Activated CD4-positive, alpha-beta T cell treated with anti-CD3 and anti-CD28 coated beads for 36 hours (primary cell): ENCODE measurements around the gene EPB41L2. TPM values are rescaled to one million over a fixed set of nuclear protein-coding genes. Genes with fewer than 3 reads are reported as not detected.

Experiments
- ATAC-seq: fragments of 200-7000 bp; cut with Tn5 transposase; one replicate; pipeline ENCODE4 v1.10.0; 2021; ENCODE audit warnings: mild to moderate bottlenecking, moderate library complexity
- CTCF ChIA-PET: fragments of 350-600 bp; sonication (Branson Sonifier 250); formaldehyde crosslinking; loops from one replicate; lab custom pipeline; 2021; ENCODE audit warnings: antibody characterized with exemption; lab: Charles Lee
- POLR2A ChIA-PET: fragments of 350-600 bp; sonication (Branson Sonifier 250); formaldehyde crosslinking; loops from one replicate; lab custom pipeline; 2021; ENCODE audit warnings: antibody characterized with exemption, inconsistent platforms; lab: Charles Lee
- DNase-seq: peaks from one replicate; pipeline ENCODE4 v3.0.0-alpha.2; 2020
- H3K27ac Mint-ChIP-seq: one replicate; pipeline ENCODE4 v1.8.0; 2021; ENCODE audit warnings: mixed read lengths
- H3K27me3 Mint-ChIP-seq: one replicate; pipeline ENCODE4 v1.8.0; 2021; ENCODE audit warnings: mixed read lengths
- H3K36me3 Mint-ChIP-seq: one replicate; pipeline ENCODE4 v1.8.0; 2021; ENCODE audit warnings: low read depth, mixed read lengths
- H3K4me1 Mint-ChIP-seq: one replicate; pipeline ENCODE4 v1.8.0; 2021; ENCODE audit warnings: mixed read lengths
- H3K4me3 Mint-ChIP-seq: one replicate; pipeline ENCODE4 v1.8.0; 2021; ENCODE audit warnings: mild to moderate bottlenecking, moderate library complexity, mixed read lengths
- H3K9me3 Mint-ChIP-seq: one replicate; pipeline ENCODE4 v1.8.0; 2021; ENCODE audit warnings: low read depth, mixed read lengths
- intact Hi-C, 2 experiments: fragments of 100-400 bp; cut with DNase I in 1 of 2; cut with micrococcal nuclease in 1 of 2; formaldehyde crosslinking; loops; one replicate each; pipeline versions ENCODE4 v1.14.2 to v1.15.1; 2022 to 2024; cut with DNase I, micrococcal nuclease
- total RNA-seq, 2 experiments: library from RNA; stranded (reverse); gene quantifications; one replicate each; pipeline ENCODE4 v1.2.3, GENCODE V29; 2021

The EPB41L2 gene
- total RNA-seq, 2 experiments from 2014 or later: 33.3 to 43.4 TPM

GRCh38 chr6:131002661-131002980 is 60.4 kb downstream of the EPB41L2 start:
- no peak overlapping the region for H3K4me3 Mint-ChIP-seq
- no peak overlapping the region for H3K27ac Mint-ChIP-seq
- H3K9me3 Mint-ChIP-seq: peaks cover 10% of the 10 kb centered on the region
- POLR2A ChIA-PET: no interaction called here
- ATAC-seq: no peak
- CTCF ChIA-PET: no interaction called here
- intact Hi-C loops: no loop called here
- DNase-seq: no peak
- peaks cover 10% of the 10 kb centered on the region for H3K36me3 Mint-ChIP-seq
- no peaks in the 10 kb centered on the region for H3K4me1 Mint-ChIP-seq
- no peaks in the 10 kb centered on the region for H3K27me3 Mint-ChIP-seq

- no peaks in the 10 kb centered on the region for H3K27me3 Mint-ChIP-seq
- CTCF ChIA-PET: no interaction called here
- intact Hi-C loops: no loop called here
- no peak overlapping the region for H3K27ac Mint-ChIP-seq
- no peak for DNase-seq
- peaks cover 5% of the 10 kb centered on the region for H3K36me3 Mint-ChIP-seq
- H3K9me3 Mint-ChIP-seq: peaks cover 5% of the 10 kb centered on the region
- POLR2A ChIA-PET: no interaction called here
- ATAC-seq: no peak
- no peaks in the 10 kb centered on the region for H3K4me1 Mint-ChIP-seq
- H3K4me3 Mint-ChIP-seq: no peak overlapping the region
These were observed 60.9 kb downstream of the EPB41L2 start for GRCh38 chr6:131001945-131002660.

GRCh38 chr6:131001111-131001736 is 61.8 kb downstream of the EPB41L2 start:
- DNase-seq: no peak
- no peak overlapping the region for H3K27ac Mint-ChIP-seq
- intact Hi-C loops: no loop called here
- no peak for ATAC-seq
- ChIA-PET CTCF (no interaction called here), POLR2A (no interaction called here)
- no peak overlapping the region for H3K4me3 Mint-ChIP-seq
- no peaks in the 10 kb centered on the region for H3K4me1 Mint-ChIP-seq
- no peaks in the 10 kb centered on the region for H3K9me3 Mint-ChIP-seq
- no peaks in the 10 kb centered on the region for H3K27me3 Mint-ChIP-seq
- no peaks in the 10 kb centered on the region for H3K36me3 Mint-ChIP-seq

- intact Hi-C loops: no loop called here
- H3K27ac Mint-ChIP-seq: no peak overlapping the region
- no peaks in the 10 kb centered on the region for H3K4me1 Mint-ChIP-seq
- H3K36me3 Mint-ChIP-seq: no peaks in the 10 kb centered on the region
- no peak overlapping the region for H3K4me3 Mint-ChIP-seq
- DNase-seq: no peak
- ChIA-PET CTCF (no interaction called here), POLR2A (no interaction called here)
- ATAC-seq: no peak
- no peaks in the 10 kb centered on the region for H3K27me3 Mint-ChIP-seq
- H3K9me3 Mint-ChIP-seq: no peaks in the 10 kb centered on the region
These were observed 62.5 kb downstream of the EPB41L2 start for GRCh38 chr6:131000544-131000943.

- H3K4me3 Mint-ChIP-seq: no peak overlapping the region
- intact Hi-C loops: no loop called here
- peaks cover 2% of the 10 kb centered on the region for H3K9me3 Mint-ChIP-seq
- H3K4me1 Mint-ChIP-seq: no peaks in the 10 kb centered on the region
- CTCF ChIA-PET: no interaction called here
- no peak for ATAC-seq
- no peak overlapping the region for H3K27ac Mint-ChIP-seq
- H3K36me3 Mint-ChIP-seq: no peaks in the 10 kb centered on the region
- no peaks in the 10 kb centered on the region for H3K27me3 Mint-ChIP-seq
- no peak for DNase-seq
- POLR2A ChIA-PET: no interaction called here
These were observed 65.8 kb downstream of the EPB41L2 start for GRCh38 chr6:130997061-130997753.

- DNase-seq: no peak
- CTCF ChIA-PET: no interaction called here
- Mint-ChIP-seq H3K4me1 (no peaks in the 10 kb centered on the region), H3K36me3 (no peaks in the 10 kb centered on the region), H3K27me3 (no peaks in the 10 kb centered on the region), H3K4me3 (no peak overlapping the region), H3K9me3 (peaks cover 2% of the 10 kb centered on the region), H3K27ac (no peak overlapping the region)
- POLR2A ChIA-PET: no interaction called here
- intact Hi-C loops: no loop called here
- no peak for ATAC-seq
These were observed 66.4 kb downstream of the EPB41L2 start for GRCh38 chr6:130996635-130997034.

GRCh38 chr6:130995783-130996447 is 67.1 kb downstream of the EPB41L2 start:
- H3K36me3 Mint-ChIP-seq: no peaks in the 10 kb centered on the region
- no peak for DNase-seq
- ChIA-PET CTCF (interaction anchor here (0.6 to 0.8 kb wide), 2 partner anchors 22 to 60 kb away, joined by 3 to 5 read pairs; no protein-coding TSS in a partner anchor), POLR2A (no interaction called here)
- no peaks in the 10 kb centered on the region for H3K27me3 Mint-ChIP-seq
- H3K4me1 Mint-ChIP-seq: no peaks in the 10 kb centered on the region
- H3K4me3 Mint-ChIP-seq: no peak overlapping the region
- H3K9me3 Mint-ChIP-seq: peaks cover 2% of the 10 kb centered on the region
- H3K27ac Mint-ChIP-seq: no peak overlapping the region
- intact Hi-C loops: no loop called here
- no peak for ATAC-seq

- Mint-ChIP-seq H3K4me3 (no peak overlapping the region), H3K27me3 (no peaks in the 10 kb centered on the region), H3K9me3 (peaks cover 2% of the 10 kb centered on the region), H3K27ac (no peak overlapping the region), H3K36me3 (no peaks in the 10 kb centered on the region), H3K4me1 (no peaks in the 10 kb centered on the region)
- no peak for ATAC-seq
- intact Hi-C loops: no loop called here
- no peak for DNase-seq
- ChIA-PET POLR2A (no interaction called here), CTCF (no interaction called here)
These were observed 68.5 kb downstream of the EPB41L2 start for GRCh38 chr6:130994319-130995097.

- CTCF ChIA-PET: no interaction called here
- intact Hi-C loops: no loop called here
- POLR2A ChIA-PET: no interaction called here
These were observed 69.7 kb downstream of the EPB41L2 start for GRCh38 chr6:130993292-130993765.

GRCh38 chr6:130991422-130992137 is 71.5 kb downstream of the EPB41L2 start:
- ChIA-PET POLR2A (no interaction called here), CTCF (interaction anchor here (0.7 kb wide), 1 partner anchor 182 kb away, joined by 3 read pairs; no protein-coding TSS in a partner anchor)
- no peak for ATAC-seq

More at GRCh38 chr6:130993292-130993765, 69.7 kb downstream of the EPB41L2 start:
- Mint-ChIP-seq H3K36me3 (no peaks in the 10 kb centered on the region), H3K9me3 (peaks cover 2% of the 10 kb centered on the region), H3K4me1 (no peaks in the 10 kb centered on the region), H3K4me3 (no peak overlapping the region), H3K27ac (no peak overlapping the region), H3K27me3 (no peaks in the 10 kb centered on the region)
- ATAC-seq (no peak), DNase-seq (no peak)

More at GRCh38 chr6:130991422-130992137, 71.5 kb downstream of the EPB41L2 start:
- H3K27me3 Mint-ChIP-seq: no peaks in the 10 kb centered on the region
- DNase-seq: no peak
- H3K9me3 Mint-ChIP-seq: peaks cover 4% of the 10 kb centered on the region
- H3K27ac Mint-ChIP-seq: no peak overlapping the region
- no peaks in the 10 kb centered on the region for H3K4me1 Mint-ChIP-seq
- peaks cover 2% of the 10 kb centered on the region for H3K36me3 Mint-ChIP-seq
- no peak overlapping the region for H3K4me3 Mint-ChIP-seq
- intact Hi-C loops: no loop called here
